HL-60 (cell line): ENCODE measurements around the gene DNAJC8.

Experiments used
- DNase-seq, 2 experiments: peaks; one replicate each; pipeline ENCODE4 v3.0.0-alpha.2; 2010 to 2020; ENCODE audit warnings: low read depth in 1 of 2, low spot score in 1 of 2
- H3K27ac ChIP-seq: fragments of 250-450 bp; sonication (Bioruptor Pico); replicated peaks from 2 replicates; pipeline ENCODE4 v1.5.1; 2020; ENCODE audit warnings: mild to moderate bottlenecking, moderate library complexity
- H3K27me3 ChIP-seq: fragments of 250-450 bp; sonication (Bioruptor Pico); 2 replicates; pipeline ENCODE4 v1.5.1; 2021; ENCODE audit warnings: mild to moderate bottlenecking, moderate library complexity; ENCODE audit not compliant: insufficient read depth, poor library complexity, severe bottlenecking
- H3K4me3 ChIP-seq: replicated peaks from 2 replicates; pipeline ENCODE4 v1.5.1; 2011; ENCODE audit warnings: mild to moderate bottlenecking, control low read depth, low read length; ENCODE audit not compliant: insufficient read depth
- CTCF ChIP-seq: IDR thresholded peaks from one replicate; pipeline ENCODE4 v1.5.1; 2011; ENCODE audit warnings: low read length, control low read depth, inconsistent platforms; ENCODE audit not compliant: insufficient read depth
- GABPA ChIP-seq: IDR thresholded peaks from 2 replicates; pipeline ENCODE4 v1.6.1; 2012; ENCODE audit warnings: low read depth
- POLR2AphosphoS5 ChIP-seq: IDR thresholded peaks from 2 replicates; pipeline ENCODE4 v1.6.1; 2012; ENCODE audit warnings: low read depth
- REST ChIP-seq: IDR thresholded peaks from 2 replicates; pipeline ENCODE4 v1.6.1; 2012; ENCODE audit warnings: low read depth; ENCODE audit not compliant: insufficient replicate concordance
- SPI1 ChIP-seq: IDR thresholded peaks from 2 replicates; pipeline ENCODE4 v1.6.1; 2012; ENCODE audit warnings: low read depth, mild to moderate bottlenecking, borderline replicate concordance

The DNAJC8 gene

GRCh38 chr1:28235755-28236655 lies 3.2 kb upstream of the DNAJC8 start, which contains the start of gene ATP5IF1:
TSS of gene ATP5IF1 (plus strand) at chr1:28236124. CDS start at chr1:28236184, 60 bp downstream.
- peak within 1 kb of the TSS; percentile 83 for H3K27ac ChIP-seq
- no peaks in the 10 kb centered on the region for H3K27me3 ChIP-seq
- H3K4me3 ChIP-seq, result peak within 1 kb of the TSS; percentile 79
- DNase-seq, result peak; percentile 93 to 99
- TF ChIP-seq CTCF (no peak), REST (peak; percentile 59), POLR2AphosphoS5 (peak; percentile 95), GABPA (no peak), SPI1 (no peak)

DNA sequence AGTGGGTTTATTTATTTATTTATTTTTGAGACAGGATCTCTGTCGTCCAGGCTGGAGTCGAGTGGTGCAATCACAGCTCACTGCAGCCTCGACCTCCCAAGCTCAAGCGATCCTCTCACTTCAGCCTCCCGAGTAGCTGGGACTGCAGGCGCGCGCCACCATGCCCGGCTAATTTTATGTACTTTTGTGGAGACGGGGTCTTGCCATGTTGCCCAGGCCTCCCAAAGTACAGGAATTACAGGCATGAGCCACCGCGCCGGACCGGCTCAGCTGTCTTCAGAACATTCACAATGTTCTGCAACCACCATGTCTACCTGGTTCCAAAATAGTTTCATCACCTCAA lies 406 bp upstream of the DNAJC8 start:
- H3K27ac ChIP-seq, result peak overlapping the region; percentile 86

GRCh38 chr1:28229996-28230395 lies 2.8 kb downstream of the DNAJC8 start:
- TF ChIP-seq SPI1 (no peak), CTCF (no peak), POLR2AphosphoS5 (no peak), REST (no peak)
- Histone ChIP-seq H3K4me3 (no peak overlapping the region), H3K27ac (no peak overlapping the region), H3K27me3 (no peaks in the 10 kb centered on the region)
- DNase-seq, result no peak

More for the DNA sequence above, 406 bp upstream of the DNAJC8 start:
- no peak for TF ChIP-seq REST
- TF ChIP-seq POLR2AphosphoS5, result no peak
- no peak for TF ChIP-seq SPI1
- no peak for DNase-seq
- Histone ChIP-seq H3K4me3 (no peak overlapping the region), H3K27me3 (no peaks in the 10 kb centered on the region)
